HG03354 (cell line): Measurements from ENCODE around the gene PLD1.
"Not testable (repeated sequence)": the region's sequence is repeated elsewhere in the genome, so short reads cannot be mapped to it uniquely, and the experiment has no call there.

Source experiments
- ATAC-seq: cut with Tn5 transposase; IDR thresholded peaks from one replicate; pipeline ENCODE4 v1.9.1; 2021; ENCODE audit warnings: mild to moderate bottlenecking; ENCODE audit not compliant: unreplicated experiment, poor library complexity, severe bottlenecking

Gene PLD1, protein sequence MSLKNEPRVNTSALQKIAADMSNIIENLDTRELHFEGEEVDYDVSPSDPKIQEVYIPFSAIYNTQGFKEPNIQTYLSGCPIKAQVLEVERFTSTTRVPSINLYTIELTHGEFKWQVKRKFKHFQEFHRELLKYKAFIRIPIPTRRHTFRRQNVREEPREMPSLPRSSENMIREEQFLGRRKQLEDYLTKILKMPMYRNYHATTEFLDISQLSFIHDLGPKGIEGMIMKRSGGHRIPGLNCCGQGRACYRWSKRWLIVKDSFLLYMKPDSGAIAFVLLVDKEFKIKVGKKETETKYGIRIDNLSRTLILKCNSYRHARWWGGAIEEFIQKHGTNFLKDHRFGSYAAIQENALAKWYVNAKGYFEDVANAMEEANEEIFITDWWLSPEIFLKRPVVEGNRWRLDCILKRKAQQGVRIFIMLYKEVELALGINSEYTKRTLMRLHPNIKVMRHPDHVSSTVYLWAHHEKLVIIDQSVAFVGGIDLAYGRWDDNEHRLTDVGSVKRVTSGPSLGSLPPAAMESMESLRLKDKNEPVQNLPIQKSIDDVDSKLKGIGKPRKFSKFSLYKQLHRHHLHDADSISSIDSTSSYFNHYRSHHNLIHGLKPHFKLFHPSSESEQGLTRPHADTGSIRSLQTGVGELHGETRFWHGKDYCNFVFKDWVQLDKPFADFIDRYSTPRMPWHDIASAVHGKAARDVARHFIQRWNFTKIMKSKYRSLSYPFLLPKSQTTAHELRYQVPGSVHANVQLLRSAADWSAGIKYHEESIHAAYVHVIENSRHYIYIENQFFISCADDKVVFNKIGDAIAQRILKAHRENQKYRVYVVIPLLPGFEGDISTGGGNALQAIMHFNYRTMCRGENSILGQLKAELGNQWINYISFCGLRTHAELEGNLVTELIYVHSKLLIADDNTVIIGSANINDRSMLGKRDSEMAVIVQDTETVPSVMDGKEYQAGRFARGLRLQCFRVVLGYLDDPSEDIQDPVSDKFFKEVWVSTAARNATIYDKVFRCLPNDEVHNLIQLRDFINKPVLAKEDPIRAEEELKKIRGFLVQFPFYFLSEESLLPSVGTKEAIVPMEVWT

DNA sequence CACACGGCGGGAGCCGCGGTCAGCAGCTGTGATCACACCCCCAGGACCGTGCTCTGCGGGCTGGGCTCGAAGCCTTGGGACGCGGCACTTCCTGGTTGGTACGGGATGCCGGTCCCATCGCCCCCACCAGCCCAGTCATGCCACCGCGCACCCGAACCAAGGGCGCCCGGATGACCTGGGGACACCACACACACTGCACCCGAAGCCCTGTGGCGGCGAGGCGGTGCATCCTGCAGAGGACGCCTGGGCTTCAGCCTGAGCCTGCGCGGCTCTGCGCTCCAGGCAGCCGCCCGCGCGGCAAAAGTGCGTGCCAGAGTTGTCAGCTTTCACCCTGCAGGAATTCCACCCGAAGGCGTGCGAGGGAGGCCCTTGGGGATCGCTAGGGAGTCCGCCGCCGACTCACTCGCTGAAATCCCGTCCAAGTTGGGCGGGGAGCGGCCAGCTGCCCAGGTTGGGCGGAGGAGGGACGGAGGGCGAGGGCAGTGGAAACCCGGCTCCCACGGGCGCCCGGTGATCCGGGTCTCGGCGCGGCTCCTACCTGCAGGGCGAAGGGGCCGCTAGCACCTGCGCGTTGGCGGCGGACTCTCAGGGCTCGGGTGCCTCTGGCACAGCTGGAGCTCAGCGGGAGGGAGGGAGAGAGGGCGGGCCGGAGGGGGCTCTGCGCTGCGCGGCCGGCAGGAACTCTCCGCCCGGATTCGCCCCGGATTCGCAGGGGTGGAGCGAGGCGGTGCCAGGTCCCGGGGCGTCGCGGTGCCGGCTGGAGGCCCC lies at the start of gene PLD1:
PLD1 (minus strand) TSS at position 623 of the 768 bp plus-strand sequence. CDS start 72,432 bp downstream, outside the sequence.
- peak; percentile 58 for ATAC-seq

DNA sequence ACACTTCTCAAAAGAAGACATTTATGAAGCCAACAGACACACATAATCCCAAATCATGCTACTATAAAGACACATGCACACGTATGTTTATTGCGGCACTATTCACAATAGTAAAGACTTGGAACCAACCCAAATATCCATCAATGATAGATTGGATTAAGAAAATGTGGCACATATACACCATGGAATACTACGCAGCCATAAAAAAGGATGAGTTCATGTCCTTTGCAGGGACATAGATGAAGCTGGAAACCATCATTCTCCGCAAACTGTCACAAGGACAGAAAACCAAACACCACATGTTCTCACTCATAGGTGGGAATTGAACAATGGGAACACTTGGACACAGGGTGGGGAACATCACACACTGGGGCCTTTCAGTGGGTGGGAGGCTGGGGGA lies 48.5 kb upstream of the PLD1 start:
- not testable (repeated sequence) for ATAC-seq

DNA sequence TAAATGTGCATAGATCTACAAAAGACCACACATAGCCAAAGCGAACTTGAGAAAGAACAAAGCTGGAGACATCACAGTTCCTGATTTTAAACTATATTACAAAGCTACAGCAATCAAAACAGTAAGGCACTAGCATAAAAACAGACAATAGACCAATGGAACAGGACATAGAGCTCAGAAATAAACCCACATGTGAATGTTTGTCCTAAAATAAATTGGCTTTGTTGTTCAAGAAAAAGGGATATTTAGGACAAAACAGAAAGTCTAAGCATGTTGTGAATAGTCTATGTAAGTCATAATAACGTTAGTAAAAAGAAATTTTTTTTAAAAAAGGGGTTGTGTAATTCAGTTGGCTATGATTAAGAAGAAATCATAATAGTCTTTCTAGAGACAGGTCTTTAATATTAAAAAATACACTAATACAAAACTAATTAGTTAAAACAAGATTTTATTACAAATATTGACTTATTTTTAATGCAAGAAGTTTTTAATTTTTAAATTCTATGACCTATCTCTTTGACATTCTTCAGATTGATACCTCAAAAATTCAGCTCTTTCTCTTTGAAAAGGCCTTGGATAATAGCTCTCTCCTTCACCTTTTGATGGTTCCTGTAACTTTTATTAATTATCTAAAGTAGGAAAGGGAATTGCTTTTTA lies 44.5 kb upstream of the PLD1 start:
- no peak for ATAC-seq

DNA sequence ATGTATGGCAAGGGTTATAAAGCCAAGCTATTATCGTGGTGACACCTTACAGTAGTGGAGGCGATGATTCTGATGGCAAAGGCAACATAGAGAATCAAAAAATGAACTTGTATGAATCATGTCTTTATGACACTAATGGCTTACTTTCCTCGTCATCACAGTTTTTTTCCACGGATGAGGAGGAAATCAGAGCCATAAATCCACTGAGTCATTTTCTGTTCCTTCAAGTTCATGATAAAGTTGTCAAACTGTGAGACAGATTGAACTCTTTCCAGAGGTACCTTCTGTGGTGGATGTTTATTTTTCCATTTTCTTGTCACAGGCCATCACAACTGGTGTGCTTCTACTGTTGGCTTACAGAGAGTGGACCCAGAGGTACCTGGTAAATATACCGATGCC lies 41.4 kb upstream of the PLD1 start:
- ATAC-seq: no peak

DNA sequence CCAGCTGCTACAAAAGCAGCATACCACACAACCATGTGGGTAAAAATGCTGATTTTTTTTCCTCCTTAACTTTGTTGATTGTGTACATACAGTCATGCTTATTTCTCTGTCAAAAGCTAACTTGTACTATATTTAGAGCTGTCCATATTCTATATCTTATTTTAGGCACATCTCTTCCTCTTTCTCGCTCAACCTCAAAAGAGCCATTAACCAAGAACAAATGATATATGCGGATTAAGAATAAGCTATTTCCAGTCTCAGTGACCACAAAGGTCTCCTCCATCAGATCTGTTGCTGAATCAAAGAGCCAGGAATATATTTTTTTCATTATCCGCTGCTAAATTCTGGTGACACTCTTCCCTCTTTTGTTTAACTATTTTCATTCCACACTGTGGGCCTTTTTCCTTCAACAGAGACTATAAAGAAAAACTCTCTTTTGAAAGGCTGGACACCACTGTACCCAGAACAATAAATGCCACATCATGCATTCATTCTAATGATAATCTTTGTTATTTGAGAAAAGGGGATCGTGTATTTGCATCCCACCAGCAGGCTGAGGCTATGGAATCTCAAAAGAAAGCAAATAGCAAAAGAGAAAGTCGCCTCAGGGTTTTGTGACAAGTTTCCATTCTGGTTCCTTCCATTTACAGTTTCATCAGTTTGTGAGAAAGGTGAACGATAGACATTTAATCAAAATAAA lies 40.8 kb upstream of the PLD1 start:
- ATAC-seq: no peak

DNA sequence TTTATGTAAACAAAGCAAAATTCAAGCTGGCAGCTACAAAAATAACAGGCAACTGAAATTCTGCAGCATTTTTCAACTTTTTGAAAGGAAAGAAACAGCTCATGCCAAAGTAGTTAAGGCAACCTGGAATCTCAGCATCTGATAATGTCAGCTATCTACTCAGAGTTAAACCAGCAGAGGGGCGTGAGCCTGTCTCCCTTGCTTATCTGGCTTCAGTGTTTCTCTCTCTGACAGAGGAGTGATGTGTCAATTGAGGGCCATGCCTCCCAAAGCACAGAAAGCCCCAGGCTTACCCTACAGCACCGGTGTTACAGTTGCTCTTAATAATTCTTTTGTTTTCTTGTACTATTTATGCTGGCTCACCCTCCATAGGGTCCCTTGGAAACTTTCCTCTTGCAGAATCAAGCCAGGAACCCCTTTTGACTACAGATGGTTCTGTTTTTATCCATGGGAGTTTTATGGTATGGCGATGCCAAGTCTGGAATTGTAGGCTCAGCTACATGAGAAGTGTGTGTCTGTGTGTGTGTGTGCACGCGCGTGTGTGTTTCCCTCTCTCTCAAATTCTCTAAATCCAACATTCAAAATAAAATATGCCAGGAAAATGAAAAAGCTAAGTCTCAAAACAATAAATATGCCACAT lies 40.2 kb upstream of the PLD1 start:
- no peak for ATAC-seq

DNA sequence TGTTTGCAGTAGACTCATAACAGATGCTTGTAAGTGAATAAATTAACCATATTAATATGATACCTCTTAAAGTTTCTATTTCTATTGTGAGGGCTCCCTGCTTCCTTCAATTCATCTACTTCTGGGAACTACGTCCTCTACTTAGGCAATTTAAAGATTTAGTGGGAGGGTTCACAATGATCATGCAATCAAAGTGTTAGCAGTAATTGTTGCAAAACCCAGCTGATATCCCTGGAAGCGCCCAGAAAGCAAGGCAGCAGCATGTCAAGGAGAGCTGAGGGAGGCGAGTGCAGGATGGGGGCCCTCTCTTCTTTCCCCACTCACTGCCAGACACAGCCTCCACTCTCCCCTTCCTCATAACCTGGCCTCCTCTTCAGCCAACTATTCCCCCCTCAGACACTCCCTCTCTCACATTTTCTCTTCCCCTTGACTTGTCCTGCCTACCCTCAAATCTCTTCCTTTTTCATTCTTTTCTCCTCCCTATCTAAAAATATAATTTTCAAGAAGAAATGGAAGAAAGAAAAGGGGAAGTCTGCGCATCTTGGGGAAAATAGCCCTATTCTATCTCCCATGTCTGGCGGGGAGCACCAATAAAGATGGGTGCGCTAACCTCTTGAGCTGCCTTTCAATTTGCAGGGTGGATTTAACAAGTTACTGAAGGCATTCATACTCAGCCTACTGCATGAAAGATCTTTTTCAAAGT lies 39.5 kb upstream of the PLD1 start:
- no peak for ATAC-seq

DNA sequence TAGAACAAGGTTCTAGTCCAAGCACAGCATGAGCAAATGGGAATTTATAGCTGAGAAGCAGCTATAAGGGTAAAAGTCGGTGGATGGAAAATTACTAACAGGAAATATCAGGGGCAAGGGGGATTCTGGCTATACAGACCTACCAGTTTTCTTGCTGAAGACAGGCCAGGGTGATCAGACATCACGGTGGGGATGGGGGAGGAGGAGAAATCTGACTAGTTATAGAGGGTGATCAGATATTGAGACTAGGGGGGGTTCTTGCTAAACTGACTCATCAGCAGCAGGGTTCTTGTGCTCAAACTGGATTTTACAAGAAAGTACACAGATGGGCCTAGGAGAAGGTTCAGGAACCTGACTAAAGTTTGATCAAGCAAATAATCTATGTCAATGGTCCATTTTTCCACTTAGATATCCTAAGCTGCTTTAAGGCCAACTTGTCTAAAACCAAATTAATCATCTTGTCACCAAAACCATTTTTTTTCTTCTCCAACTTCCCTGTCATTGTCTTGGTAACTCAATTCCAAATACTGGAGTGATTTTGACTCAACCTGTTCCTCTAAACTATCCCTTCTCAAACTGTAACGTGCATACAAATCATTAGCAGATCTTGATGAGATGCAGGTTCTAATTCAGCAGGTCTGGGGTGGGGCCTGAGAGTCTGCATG lies 37.4 kb upstream of the PLD1 start:
- ATAC-seq: no peak

DNA sequence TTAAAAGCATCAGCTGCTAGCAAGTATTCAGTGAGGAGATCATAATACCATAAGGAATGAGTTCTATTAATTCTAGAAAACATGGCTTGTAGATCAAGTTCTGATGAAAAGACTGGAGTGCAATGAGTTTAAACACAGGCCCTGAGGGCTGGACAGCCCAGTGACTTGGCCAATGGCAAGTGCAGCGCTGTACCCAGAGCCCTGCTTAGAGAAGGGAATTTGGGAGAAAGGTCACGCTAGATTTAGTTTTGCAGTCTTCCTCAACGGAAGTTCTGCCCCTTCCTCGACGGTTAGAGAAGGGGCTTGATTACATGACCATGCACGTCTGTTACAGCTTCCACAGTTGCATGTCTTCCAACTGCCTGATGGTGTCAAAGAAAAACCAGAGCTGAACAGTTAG lies 36.9 kb upstream of the PLD1 start:
- no peak for ATAC-seq

DNA sequence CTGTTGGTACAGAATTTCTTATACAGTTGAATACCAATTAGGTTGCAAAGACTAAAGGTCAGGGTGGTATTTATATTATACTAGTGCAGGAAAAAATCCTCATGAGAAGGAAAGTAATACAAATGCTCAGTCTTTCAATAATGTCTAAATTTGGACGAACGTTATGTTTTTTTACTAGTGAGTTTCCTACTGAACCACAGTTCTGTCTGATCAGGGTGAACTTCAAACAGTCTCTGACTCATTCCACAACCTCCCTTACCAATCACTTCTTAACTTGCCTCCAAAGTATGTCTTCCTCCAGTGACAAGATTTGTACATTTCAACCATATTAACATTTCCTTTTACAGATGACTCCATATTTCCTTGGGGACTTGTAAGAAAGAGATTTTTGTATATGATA lies 36.3 kb upstream of the PLD1 start:
- ATAC-seq: peak; percentile 96

DNA sequence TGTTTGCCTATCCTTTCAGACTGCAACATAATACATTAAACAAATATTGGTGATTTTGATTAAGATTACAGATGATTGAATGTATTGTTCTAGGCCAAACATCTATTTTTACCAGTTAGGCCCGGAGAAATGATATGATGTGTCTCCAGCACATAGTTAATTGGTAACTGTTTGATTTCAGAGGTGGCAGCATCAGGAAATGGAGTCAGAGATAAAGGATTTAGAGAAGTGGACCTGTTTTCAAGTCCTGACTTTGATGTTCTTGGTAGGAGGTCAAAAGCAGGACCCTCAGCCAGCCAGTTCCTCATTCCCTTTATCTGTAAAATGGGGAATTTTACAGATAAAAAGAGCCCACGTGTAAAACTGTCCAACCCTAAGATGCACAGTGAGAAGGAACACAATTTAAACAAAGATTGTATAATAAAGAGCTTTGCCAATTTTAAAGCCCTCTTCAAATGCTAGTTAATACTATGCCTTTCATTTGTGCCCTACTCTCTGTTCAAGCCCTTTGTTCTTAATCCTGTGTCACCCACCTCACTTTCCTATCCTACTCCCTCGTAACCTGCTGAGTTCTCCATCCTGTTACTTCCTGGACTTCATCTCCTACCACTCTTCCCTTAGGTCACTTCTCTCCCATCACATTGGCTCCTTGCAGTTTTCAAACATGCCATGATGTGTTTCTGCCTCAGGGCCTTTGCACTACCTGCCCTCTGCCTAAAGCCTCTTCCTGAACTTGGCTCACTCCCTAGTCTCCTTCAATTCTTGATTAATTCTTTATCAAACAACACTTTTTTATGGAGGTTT lies 35.4 kb upstream of the PLD1 start:
- ATAC-seq: no peak

DNA sequence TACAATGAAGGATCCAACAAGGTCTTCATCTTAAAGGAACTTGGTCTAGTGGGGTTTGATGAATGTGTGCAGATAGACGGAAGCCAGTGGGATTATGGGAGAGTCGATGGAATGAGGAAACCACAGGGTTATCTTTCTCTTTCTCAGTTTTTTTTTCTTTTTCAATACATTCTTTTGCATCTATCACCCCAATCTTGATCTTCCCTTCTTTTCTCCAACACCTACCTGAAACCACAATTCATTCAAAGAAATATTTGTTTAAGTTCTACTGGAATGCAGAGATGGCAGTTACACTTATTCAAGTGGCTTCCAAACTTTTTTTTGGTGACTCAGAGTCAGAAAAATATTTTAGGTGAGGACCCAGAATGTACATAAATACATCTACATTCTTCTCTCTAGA lies 34.6 kb upstream of the PLD1 start:
- ATAC-seq: no peak

DNA sequence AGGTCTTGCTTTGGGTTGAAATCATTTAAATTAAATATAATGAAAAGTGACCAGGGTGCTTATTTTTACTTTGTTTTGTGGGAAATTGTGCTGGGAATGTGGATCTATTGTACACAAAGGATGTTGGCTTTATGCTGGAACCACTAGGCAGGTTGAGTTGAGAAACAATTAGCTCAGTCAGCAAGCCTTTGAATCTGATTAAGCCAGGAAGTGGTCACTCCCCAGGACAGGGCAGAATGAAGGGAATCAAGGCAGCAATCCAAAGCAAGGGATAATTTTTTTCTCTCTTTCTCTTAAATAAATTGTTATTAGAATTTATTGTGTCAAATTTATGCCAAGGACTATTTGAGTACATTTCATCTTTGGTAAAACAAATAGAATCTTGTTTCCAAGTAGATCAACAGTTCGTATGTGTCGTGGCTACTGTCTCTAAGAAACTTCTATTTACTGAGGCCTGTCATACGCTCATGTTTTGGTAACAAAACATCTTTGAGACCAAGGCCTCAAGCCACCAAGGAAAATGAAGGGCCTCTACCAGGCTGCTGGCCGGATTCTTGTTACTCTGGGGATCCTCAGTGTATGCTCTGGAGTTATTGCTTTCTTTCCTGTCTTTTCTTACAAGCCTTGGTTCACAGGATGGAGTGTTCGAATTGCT lies 32.7 kb upstream of the PLD1 start, which contains the start of gene TMEM212:
TMEM212 (plus strand) TSS at position 486 of the 655 bp plus-strand sequence; CDS start at position 521, 35 bp downstream.
- no peak for ATAC-seq

DNA sequence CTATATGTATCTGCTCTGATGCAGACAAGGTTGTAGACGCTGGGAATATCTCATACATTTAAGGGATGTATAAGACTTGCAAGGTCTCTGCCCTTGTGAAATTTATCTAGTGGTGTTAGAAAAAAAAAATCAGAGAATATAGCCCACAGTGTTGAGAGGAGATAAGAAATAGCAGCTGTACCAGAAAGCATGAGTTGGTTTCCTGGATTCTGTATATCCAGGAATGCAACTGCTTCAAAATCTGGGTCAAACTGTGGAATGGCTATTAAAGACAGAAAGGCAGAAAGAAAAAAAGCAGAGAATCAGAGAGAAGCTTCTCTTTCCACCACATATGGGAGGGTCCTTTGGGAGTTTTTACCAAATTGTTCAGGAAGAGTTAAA lies 31.3 kb upstream of the PLD1 start:
- no peak for ATAC-seq

DNA sequence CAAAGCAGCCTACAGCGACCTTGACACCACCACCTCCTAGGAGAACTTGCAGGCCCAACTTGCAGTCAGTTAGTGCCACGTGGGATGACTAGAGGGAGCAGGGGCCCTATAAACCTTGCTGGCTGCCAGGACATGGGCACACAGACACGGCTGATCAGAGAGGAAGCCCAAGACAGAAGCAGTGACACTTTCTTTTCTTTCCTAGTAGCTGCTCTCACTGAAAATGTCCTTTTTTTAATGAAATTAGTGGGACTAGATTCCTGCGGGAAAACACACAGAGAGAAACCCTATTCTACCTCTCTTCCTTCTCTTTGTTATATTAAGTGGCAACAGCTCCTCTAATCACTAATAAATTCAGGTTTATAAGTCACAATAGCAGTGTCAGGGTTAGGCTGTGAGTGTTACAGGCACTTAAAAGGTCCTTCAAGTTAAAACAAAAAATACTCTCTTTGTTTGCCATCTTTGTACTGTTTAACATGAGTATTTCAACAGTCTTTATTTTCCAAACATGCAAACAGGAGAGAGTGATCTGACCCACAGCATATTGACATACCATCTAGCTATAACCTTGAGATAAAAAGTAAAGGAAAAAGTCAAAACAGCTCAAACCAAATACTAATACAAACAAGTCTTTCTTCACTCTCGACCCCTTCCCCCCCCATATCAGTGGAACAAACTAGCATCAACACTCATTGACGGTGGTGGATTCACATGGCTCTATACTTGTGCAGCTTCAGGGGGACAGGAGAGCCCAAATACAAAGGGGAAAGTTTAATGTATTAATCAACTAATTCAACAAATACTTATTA lies 30.7 kb upstream of the PLD1 start:
- no peak for ATAC-seq
